SK-MEL-5 (cell line): Measurements from ENCODE around the gene NR1H2. TPM values are rescaled to one million over a fixed set of nuclear protein-coding genes. Genes with fewer than 3 reads are reported as not detected.
A peak's percentile ranks its signal among the peaks of the same experiment; 100 is the strongest.

ENCODE experiments used
- DNase-seq: peaks from one replicate; pipeline ENCODE4 v3.0.0-alpha.2; 2016; ENCODE audit warnings: low read depth, low spot score
- in situ Hi-C: cut with HindIII; loops from 2 replicates; pipeline ENCODE4 v1.10.0; 2016; ENCODE audit warnings: low sequenced_read_pairs, high pct_unique_total_duplicates, low pct_unique_long_range_greater_than_20kb
- total RNA-seq: library from RNA; depleted of rRNA; stranded (reverse); fragments of >200 nt; shearing (Covaris generic); gene quantifications from 2 replicates; pipeline ENCODE4 v1.2.3, GENCODE V29; 2014; rRNA removed

The NR1H2 gene
- total RNA-seq, 1 experiment from 2014 or later = 82.1 TPM

- in situ Hi-C loops = no loop called here
- DNase-seq = peak; percentile 41
These were observed 51.8 kb downstream of the NR1H2 start for GRCh38 chr19:50427997-50428425.

- in situ Hi-C loops = no loop called here
- no peak for DNase-seq
These were observed 52.7 kb downstream of the NR1H2 start for GRCh38 chr19:50428772-50429463.

- no peak for DNase-seq
- in situ Hi-C loops = no loop called here
These were observed 54.7 kb downstream of the NR1H2 start for GRCh38 chr19:50430888-50431342.

DNA sequence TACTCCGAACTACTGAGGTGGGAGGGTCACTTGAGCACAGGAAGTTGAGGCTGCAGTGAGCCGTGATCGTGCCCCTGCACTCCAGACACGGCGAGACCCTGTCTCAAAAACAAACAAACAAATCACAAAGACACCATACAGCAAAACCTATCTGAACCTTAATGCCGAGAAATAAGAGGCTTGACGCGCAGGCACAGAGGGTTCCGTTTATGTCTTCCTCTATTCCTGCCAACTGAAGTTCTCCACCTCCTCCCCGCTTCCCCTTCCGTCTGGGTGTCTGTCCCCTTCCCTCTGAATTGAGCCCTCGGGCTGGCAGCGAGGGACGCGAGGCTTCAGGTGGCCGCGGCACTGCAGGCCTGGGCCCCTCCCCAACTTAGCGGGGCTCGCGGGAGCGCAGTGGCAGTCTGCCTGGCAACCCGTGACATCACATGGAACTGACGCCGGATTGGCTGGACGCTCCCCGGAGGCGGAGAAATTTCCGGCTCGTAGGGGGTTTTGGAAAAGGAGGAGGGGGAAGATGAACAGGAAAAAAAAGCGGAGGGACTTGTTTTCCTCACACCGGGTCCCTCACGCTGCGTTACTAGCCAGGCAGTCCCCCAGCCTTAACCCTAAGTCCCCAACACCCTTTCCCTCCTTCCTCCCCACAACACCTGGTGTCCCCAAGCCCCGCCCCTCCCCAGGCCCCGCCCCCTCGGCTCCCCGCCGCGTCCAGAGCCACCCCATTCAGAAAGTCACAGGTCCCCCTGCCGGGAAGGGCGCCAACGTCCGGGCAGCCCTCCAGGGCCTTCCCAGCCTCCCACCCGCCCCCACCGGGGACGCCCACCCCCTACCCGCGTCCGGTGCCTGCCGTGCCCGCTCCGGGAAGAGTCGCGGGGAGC, 55.3 kb downstream of the NR1H2 start:
- peak; percentile 81 for DNase-seq
- in situ Hi-C loops = no loop called here

DNA sequence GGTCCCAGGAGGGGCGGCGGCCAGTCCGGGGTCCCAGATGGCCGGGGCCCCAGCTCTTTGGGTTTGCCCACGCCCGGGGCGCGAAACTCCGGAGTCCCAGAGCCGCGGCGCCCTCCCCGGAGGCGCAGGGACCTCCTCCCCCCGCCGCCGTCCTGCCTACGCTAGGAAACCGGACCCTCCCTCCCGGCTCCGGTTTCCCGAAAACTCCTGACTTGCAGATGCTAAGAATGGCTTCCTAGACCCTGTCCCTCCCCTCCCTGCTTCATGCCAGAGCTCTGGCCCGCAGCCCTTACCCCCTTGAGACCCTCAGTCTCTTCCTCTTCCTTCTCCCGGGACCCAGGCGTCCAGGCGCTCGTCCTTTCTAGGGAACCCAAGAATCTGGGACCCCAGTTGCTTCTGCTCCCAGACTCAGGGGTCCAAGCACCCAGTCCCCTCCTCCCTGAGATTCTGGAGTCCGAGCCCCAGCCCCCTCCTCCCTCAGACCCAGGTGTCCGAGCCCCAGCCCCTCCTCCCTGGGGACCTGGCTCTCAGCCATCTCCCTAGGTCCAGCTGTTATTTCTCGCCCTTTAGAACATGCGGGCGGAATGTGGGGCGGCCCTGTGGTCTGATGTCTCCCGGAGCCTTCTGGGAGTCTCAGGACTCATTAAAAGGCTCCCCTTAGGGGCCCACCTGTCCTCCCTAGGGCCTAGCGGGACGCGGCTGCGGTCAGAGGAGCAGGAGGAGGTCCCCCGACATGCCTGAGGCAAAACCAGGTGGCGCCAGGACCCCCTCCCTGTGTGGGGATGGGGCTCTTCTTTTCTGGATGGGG, 56.2 kb downstream of the NR1H2 start, which contains the start of gene MYBPC2:
Gene MYBPC2, plus strand, starts transcription at position 672 of the 808 bp plus-strand sequence. Its CDS starts 62 bp downstream, at position 734.
- in situ Hi-C loops = no loop called here

More for the DNA sequence above, 56.2 kb downstream of the NR1H2 start, which contains the start of gene MYBPC2:
- peak; percentile 22 for DNase-seq

Other genes with a start within 250 kb of the NR1H2 start
- gene IZUMO2, start 213.2 kb upstream of the NR1H2 start, total RNA-seq = not detected in 2 replicates
- gene MYH14, start 172.8 kb upstream of the NR1H2 start, total RNA-seq = 15.1 and 22.2 TPM in 2 replicates
- 0.55 and 0.59 TPM in 2 replicates for gene KCNC3, start 47.1 kb upstream of the NR1H2 start, total RNA-seq
- gene NAPSA, start 10.8 kb upstream of the NR1H2 start, total RNA-seq = 0.13 and 0.48 TPM in 2 replicates
- 30.7 and 32.7 TPM in 2 replicates for gene POLD1, start 7.9 kb downstream of the NR1H2 start, total RNA-seq
- not detected in 2 replicates for gene SPIB, start 42.5 kb downstream of the NR1H2 start, total RNA-seq
- not detected in 2 replicates for gene MYBPC2, start 56.4 kb downstream of the NR1H2 start, total RNA-seq
- 127 and 148 TPM in 2 replicates for gene EMC10, start 100.0 kb downstream of the NR1H2 start, total RNA-seq
- gene GARIN5A, start 100.4 kb downstream of the NR1H2 start, total RNA-seq = 0.27 and 0.29 TPM in 2 replicates
- gene JOSD2, start 134.7 kb downstream of the NR1H2 start, total RNA-seq = 26.4 and 29.0 TPM in 2 replicates
- gene ASPDH, start 137.5 kb downstream of the NR1H2 start, total RNA-seq = not detected in 2 replicates
- gene LRRC4B, start 192.0 kb downstream of the NR1H2 start, total RNA-seq = 6.3 and 6.9 TPM in 2 replicates